Measurements from ENCODE around the gene NCKAP5.

GRCh38 chr2:133317178-133317577, 251.1 kb downstream of the NCKAP5 start:
- TF ChIP-seq POLR2A (IDR thresholded peaks at IDR 0.05; ENCODE audit: low read depth, low read length) (no peak), POLR2AphosphoS5 (IDR thresholded peaks at IDR 0.05; ENCODE audit: low read depth, low read length) (no peak)

Data from GM12892 (cell line).